Mammary epithelial cell (primary cell): ENCODE data around the gene FBXO24.

Source experiments
- CTCF ChIP-seq, 2 donors: IDR thresholded peaks in 1 of 2; conservative IDR thresholded peaks in 1 of 2; 2 replicates each; pipeline ENCODE4 v1.5.1; 2011 to 2012; ENCODE audit warnings: inconsistent platforms in 2 of 2, low read length in 2 of 2, mild to moderate bottlenecking in 2 of 2, control low read depth in 1 of 2, low read depth in 1 of 2; ENCODE audit not compliant: insufficient read depth in 1 of 2; ENCODE audit errors: extremely low read depth in 1 of 2
- EZH2 ChIP-seq: IDR thresholded peaks from 2 replicates; pipeline ENCODE4 v1.6.1; 2012; ENCODE audit warnings: low read length, inconsistent platforms, borderline replicate concordance

GRCh38 chr7:100602889-100603725 lies 17.0 kb downstream of the FBXO24 start:
- TF ChIP-seq EZH2 = no peak
- no peak for TF ChIP-seq CTCF (conservative IDR thresholded peaks at IDR 0.05 in 1 of 2, IDR thresholded peaks at IDR 0.05 in 1 of 2; ENCODE audit: extremely low read depth in 1 of 2, insufficient read depth in 1 of 2, low read depth in 1 of 2, low read length in 2 of 2)
